IMR-90 (cell line): Measurements from ENCODE around the gene STAG1.

ENCODE experiments used
- CTCF ChIP-seq: conservative IDR thresholded peaks from 2 replicates; pipeline ENCODE4 v1.5.1; 2012; ENCODE audit warnings: mild to moderate bottlenecking, low read depth, low read length, improper control_type of control experiment
- MXI1 ChIP-seq: IDR thresholded peaks from 2 replicates; pipeline ENCODE4 v1.6.1; 2012; ENCODE audit warnings: low read depth, mild to moderate bottlenecking, low read length, moderate library complexity, borderline replicate concordance
- POLR2A ChIP-seq: IDR thresholded peaks from 2 replicates; pipeline ENCODE4 v1.6.1; 2012; ENCODE audit warnings: mild to moderate bottlenecking, low read depth, low read length
- RAD21 ChIP-seq: IDR thresholded peaks from 2 replicates; pipeline ENCODE4 v1.6.1; 2012; ENCODE audit warnings: low read length, improper control_type of control experiment
- RCOR1 ChIP-seq: IDR thresholded peaks from 2 replicates; pipeline ENCODE4 v1.6.1; 2012; ENCODE audit warnings: mild to moderate bottlenecking, low read length, improper control_type of control experiment; ENCODE audit not compliant: insufficient replicate concordance
- SMC3 ChIP-seq: fragments of 150-350 bp; IDR thresholded peaks from 2 replicates; pipeline ENCODE4 v1.6.1; 2016; ENCODE audit warnings: low read depth, mild to moderate bottlenecking, antibody characterized with exemption, low read length, moderate library complexity
- USF2 ChIP-seq: fragments of 150-350 bp; IDR thresholded peaks from 2 replicates; pipeline ENCODE4 v1.6.1; 2017; ENCODE audit warnings: mild to moderate bottlenecking, antibody characterized with exemption, low read length, low read depth

DNA sequence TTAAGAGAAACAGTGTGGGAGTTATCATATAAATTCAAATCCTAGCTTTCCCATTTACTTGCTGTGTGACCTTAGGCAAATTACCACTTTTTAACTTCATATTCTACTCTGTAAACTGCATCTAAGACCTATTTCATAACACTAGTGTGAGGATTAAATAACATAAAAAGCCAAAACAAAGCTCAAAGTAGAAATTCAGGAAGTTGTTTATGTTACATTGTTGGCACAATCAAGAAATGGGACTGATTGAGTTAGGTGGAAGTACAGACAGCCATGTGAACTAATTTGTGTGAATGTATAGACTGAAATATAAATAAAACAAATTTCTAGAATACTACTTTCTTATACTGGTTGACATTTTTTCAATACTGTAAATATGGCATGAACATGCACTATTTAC, 131.7 kb downstream of the STAG1 start:
- TF ChIP-seq CTCF (no peak), POLR2A (no peak), RAD21 (no peak), USF2 (no peak), MXI1 (no peak), SMC3 (no peak), RCOR1 (no peak)
